Measurements from ENCODE around the gene PUDP.
"Not testable (repeated sequence)": the region's sequence is repeated elsewhere in the genome, so short reads cannot be mapped to it uniquely, and the experiment has no call there.

The PUDP gene

GRCh38 chrX:7072856-7073255 lies 75.1 kb downstream of the PUDP start:
- DNase-seq, result peak; percentile 47

DNA sequence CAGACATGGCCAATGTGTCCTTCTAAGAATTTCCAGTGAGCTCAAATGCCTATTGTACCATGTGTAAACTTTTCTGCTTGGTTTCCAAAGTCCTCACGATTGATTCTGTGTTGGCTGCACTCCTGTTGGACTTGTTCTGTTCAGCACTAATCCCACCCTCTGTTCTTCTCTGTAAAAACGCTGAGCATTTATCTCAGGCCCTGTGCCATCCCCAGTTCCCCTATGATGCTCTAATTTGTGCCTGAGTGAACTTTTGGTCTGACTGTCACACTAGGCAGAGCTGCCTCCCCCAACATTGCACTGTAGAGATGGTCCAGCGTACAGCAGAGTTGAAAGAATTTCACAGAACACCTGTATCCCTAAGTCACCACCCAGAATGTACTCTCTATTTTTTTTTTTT lies 76.6 kb downstream of the PUDP start:
- peak; percentile 28 for DNase-seq

- no peak for DNase-seq
Observed at GRCh38 chrX:7069556-7069955, 78.4 kb downstream of the PUDP start.

- peak; percentile 61 for DNase-seq
Observed at GRCh38 chrX:7068939-7069367, 79.0 kb downstream of the PUDP start.

DNA sequence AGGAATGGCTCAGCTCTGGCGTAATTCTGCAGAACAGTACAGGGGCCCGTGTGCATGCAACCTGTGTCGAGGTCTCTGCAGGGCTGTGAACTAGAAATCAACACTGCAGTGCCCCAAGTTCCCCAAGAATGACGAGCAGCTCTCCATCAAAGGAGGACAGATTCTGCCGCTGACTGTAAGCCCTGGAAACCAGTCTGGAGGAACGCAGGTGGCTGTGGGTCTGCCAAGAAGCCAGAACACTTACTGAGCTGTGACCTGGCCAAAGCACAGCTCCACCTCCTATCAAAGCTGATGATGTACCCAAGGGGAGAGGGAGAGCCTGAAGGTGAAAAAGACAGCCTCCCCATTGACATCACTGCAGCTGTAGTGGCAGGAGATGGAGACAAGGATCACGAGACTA lies 80.7 kb downstream of the PUDP start:
- no peak for DNase-seq

GRCh38 chrX:7065473-7065872 lies 82.5 kb downstream of the PUDP start:
- no peak for DNase-seq

DNA sequence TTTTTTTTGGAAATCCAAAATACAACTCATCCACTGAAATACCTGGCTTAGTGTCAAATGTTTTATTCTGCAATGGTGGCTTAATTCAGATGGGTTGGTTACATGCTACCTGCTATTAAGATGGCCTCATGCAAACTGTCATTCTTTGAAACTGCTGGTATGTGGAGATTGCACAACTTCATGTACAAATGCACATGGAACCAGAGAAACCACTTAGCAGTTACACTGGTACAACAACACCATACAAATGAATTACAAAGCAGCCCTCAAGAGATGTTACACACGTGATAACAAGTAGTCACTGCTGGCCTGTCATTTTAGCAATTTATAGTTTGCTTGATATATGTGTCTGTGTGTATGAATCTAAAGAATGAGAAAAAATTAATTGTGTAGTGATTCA lies 85.0 kb downstream of the PUDP start:
- DNase-seq, result no peak

GRCh38 chrX:7062276-7062675 lies 85.7 kb downstream of the PUDP start:
- DNase-seq, result no peak

DNA sequence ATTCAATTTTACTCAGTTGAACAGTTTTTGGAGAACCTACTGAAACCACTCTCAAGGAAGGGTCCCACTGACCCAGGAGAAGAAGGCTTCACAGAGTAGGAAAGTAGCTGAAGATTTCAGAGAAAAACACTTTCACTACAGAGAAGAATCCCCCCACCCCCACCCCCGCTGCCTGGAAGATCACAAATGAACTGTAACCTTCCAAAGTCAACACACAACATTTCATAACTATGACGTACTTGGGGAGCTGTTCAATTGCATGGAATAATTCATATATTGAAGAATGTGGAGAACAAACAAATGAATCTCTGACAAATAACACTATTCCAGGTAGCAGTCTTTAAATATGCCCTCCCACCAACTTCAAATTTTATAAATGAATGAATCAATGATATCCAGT lies 86.5 kb downstream of the PUDP start:
- DNase-seq, result no peak

GRCh38 chrX:7060444-7060843 lies 87.5 kb downstream of the PUDP start:
- DNase-seq, result no peak

DNA sequence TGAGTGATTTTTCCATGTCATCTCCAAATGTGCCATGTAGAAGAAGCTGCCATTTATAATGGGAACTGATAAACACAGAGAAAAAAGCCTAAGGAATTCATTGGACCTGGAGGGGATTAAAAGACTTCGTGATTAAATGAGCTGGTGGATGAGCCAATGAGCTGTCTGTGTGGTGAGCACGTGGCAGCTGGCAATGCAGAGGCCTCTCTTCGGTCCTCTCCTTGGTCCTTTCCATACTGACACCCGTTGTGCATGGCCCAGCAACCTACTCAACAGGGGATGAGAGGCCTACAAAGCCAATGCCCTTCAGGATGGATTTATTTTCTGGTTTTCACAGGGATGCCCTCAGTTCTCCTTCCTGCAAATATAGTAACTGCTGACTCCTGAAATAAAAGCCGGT lies 88.1 kb downstream of the PUDP start:
- no peak for DNase-seq

DNA sequence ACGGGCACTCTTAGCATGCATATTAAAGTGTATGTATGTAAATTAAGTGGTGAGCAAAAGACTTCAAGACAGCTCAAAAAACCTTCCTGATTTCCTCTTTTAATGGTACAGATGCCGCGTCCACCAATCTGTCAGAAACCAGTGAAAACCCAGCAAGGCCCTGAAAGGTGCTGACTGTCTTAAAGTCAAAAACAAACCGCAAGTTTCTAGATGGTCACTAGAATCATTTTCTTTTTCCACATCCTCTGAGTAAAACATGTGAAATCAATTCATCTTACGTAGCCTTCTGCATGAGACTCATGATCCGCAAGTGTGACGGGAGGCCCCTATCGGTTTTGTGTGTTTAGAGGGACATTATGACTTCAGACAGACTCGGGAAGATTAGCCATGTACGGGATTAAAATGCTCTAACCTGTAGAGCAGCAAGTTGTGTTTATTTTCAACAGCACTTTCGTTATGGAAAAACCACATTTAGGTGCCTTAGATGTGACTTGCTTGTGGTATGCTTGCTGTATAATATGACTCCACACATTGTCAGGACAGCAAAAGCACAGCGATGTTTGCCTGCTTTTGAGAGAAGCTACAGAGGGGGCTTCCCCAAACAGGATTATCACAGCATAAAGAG lies 88.6 kb downstream of the PUDP start:
- DNase-seq, result no peak

DNA sequence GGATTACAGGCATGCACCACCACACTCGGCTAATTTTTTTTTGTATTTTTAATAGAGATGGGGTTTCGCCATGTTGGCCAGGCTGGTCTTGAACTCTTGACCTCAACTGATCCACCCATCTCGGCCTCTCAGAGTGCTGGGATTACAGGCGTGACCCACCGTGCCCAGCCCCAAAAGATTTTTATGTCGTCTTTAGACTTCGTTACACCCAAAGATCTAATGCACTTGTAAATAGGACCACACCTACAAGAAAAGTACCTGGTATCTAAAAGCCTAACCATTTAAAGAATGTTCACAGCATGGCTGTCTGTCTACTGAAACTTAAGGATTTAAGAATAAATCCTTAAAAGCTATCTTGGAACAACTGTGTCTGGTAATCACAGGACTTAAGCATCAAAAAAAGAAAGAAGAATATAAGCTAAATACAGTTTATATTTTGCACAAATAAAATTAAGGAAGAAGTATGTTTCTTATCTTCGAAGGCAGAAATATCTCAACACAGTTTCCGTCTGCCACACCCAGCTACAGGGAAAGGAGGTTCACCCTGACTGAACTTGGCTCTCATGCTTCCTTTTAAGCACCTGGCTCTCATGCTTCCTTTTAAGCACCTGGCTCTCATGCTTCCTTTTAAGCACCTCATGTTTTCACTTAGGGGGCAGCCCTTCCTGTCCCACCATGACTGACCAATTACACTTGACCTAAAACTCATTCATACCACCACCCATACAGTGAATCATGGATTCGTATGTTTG lies 92.4 kb downstream of the PUDP start:
- no peak for DNase-seq

DNA sequence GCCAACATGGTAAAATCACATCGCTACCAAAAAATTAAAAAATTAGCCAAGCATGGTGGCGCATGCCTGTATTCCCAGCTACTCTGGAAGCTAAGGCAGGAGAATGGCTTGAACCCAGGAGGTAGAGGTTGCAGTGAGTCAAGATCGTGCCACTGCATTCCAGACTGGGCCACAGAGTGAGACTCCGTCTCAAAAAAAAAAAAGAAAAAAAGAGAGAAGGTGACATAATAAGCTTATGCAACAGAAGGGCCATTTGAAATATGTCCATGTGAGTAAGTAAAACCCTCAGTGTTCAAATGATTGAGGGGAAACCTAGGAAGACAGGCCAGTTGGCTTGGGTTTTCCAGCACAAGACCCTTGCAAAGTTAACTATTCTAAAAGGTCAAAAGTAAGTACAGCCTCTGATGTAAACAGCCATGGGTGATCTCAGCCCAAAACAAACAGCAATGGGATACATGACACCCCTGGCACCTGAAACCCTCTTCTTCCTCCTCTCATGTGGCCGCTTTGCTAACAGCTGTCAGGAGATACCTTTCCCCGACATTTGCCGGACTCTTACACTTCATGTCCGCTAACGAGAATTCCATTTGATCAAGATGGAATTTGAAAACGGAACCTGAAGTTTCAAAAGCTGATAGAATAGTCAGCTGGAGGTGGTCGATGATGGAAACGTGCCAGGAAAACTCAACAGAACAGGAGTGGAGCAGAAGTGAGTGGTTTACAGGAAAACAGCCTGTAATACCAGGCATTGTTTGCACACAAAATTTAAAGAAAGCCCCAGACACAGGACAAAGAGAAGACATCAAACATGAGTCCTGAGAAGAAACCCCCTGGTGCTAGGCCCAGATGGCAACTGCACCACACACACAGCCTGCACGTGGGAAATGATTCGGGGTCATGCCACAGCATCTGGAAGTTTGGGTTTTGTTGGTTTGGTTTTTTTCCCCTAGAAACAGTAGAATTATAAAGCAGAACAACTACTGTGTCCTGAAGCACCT lies 93.4 kb downstream of the PUDP start:
- no peak for DNase-seq

GRCh38 chrX:7052541-7052940 lies 95.4 kb downstream of the PUDP start:
- no peak for DNase-seq

DNA sequence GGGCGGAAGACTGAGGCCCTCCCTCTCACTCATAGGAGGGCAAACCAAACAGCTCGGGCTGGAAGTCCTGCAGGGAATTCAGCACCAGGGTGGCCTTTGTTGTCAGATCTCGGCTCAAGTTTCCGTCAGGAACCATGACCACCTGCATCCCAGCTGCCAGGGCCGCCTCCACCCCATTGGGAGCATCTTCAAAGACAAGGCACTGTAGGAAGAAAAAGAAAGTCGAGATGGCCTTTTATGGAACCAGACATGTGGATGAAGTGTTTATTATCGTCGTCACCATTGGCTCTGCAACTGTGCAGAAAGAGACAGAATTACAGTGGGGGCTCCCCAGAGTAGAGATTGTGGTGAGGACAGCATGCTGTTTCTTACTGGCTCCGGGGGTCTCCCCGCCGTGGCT lies 97.7 kb downstream of the PUDP start:
- DNase-seq, result no peak

DNA sequence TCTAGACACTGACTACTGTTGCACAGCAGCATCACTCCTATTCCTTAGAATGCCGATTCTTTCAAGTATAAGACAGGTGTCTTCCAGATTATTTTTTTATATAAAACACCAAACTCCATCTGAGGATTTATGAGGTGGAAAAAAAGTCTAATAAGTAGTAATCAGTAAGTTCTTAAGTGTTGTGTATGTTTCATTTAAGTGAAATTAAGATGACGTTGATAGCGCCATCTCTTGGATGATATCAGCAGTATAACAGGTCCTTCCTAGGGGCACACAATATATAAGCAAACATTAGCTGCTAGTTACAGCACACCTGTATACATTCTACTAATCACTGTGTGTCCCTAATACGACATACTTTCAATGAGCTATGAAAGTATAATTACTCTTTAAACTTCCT lies 100.0 kb downstream of the PUDP start:
- no peak for DNase-seq

DNA sequence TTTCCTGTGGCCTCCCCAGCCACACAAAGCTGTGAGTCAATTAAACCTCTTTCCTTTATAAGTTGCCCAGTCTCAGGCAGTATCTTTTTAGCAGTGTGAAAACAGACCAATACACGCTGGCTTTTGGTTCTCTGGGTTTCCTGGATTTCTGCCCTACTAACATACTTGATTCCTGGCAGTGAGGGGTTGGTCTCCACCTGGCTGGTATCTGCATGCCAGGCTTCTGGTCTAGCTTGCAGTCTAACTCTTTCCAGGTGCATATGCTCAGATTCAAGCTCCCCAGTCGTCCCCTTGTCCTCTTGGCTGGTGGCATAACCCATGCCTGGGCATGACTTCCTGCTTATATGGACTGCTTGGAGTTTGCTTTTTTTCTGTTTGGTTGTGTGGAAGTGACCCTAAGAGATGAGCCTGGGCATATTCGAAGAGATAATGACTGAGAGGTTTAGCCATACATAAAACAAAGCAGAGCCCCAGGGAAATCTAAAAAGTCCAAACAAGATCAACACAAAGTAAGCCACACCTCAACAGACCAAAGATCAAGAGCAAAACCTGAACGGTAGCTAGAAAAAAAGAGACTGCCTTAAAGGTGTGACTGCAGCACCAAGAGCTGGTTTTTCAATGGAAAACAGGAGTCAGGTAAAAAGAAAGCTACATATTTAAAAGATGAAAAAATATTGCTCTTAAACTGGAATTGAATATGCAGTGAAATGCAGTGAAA lies 102.6 kb downstream of the PUDP start:
- DNase-seq, result no peak

DNA sequence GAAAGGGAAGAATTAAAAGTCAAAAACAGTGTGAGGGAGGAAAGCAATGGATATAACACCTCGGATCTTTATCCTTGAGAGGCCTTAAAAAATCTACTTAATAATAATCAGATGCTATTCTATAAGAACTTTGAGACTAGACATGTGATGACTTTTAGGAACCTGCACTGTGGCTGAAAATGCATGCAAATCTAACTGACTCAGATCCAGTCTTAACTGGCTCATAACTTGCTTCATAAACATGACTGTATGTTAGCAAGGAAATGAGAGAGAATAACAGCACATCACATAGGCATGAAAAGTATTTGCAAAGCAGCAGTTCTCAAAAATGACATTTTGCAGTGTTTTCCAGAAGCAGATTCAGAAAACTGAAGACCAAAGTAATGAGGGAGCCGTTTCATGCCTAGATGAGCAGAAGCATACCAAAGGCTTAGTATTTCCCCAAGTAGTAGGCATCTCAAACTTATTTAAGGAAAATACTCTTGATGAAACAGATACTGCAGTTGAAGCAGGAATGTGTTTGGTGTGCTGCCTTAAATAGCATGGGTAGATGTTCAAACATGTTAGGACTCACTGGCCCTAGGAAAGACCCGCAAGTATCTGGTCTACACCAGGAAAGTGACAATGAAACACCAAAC lies 104.0 kb downstream of the PUDP start:
- not testable (repeated sequence) for DNase-seq

- no peak for DNase-seq
Observed at GRCh38 chrX:7028246-7028645, 119.7 kb downstream of the PUDP start.

DNA sequence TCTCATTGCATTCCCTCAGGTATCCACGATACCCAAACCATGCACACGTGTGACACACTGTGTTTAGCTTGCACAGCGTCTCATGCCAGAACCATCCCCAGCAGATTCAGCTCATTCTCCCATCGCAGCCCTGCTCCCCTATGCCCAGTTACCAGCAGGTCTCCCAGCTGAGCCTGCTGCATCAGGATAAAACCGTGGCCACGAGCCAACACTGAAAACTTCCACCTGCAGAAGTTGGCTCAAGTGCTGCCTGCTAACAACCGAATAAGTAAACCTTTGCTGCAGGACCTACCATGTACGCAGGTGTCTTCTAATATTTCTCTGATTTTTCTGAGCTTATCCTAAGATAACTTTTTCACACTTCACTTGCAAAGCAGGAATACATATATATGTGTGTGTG lies 120.9 kb downstream of the PUDP start:
- DNase-seq, result no peak

DNA sequence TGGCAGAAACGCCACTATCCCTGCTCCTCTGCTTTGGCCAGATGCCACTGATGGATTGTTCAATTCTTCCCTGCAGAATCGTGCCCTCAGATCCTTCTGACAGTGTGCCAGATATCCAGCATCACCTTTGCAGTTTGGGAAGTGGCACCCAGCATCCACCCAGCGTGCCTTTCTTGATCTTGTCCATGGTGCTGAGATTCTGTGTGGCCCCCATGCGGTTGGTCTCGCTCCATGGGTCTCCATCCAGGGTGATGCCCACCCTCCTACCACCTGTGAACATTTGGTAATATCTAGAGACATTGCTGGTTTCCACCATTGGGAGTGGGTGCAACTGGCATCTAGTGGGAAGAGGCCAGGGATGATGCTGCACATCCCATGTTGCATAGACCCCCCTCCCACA lies 121.6 kb downstream of the PUDP start:
- DNase-seq, result not testable (repeated sequence)
